ENCODE results near the gene ASB10. TPM values are rescaled to one million over a fixed set of nuclear protein-coding genes. Genes with fewer than 3 reads are reported as not detected.

The ASB10 gene
- total RNA-seq, 2 donors from 2014 or later: not detected

- DNase-seq (ENCODE audit: low spot score): peak; percentile 45
- intact Hi-C loops (cut with DNase I): loop anchor here in 1 of 2 donors (10.0 kb wide), 1 partner anchor 78 kb away; no protein-coding TSS in a partner anchor
Observed at GRCh38 chr7:151212626-151213025, 25.6 kb upstream of the ASB10 start.

GRCh38 chr7:151211155-151211772, 24.2 kb upstream of the ASB10 start:
- intact Hi-C loops (cut with DNase I): loop anchor here in 1 of 2 donors (10.0 kb wide), 1 partner anchor 76 kb away; no protein-coding TSS in a partner anchor

GRCh38 chr7:151210087-151210854, 23.2 kb upstream of the ASB10 start, which contains the start of gene H2BK1:
Gene H2BK1, minus strand, starts transcription at chr7:151210488. Its CDS starts 170 bp downstream, at chr7:151210318.
- peak; percentile 62 for DNase-seq (ENCODE audit: low spot score)
- intact Hi-C loops (cut with DNase I): loop anchor here in 1 of 2 donors (10.0 kb wide), 1 partner anchor 75 kb away; no protein-coding TSS in a partner anchor

More at GRCh38 chr7:151211155-151211772, 24.2 kb upstream of the ASB10 start:
- DNase-seq (ENCODE audit: low spot score): peak; percentile 26

GRCh38 chr7:151209588-151209987, 22.5 kb upstream of the ASB10 start:
- intact Hi-C loops (cut with DNase I): no loop called here
- DNase-seq (ENCODE audit: low spot score): no peak

- intact Hi-C loops (cut with DNase I): no loop called here
- peak; percentile 29 for DNase-seq (ENCODE audit: low spot score)
Observed at GRCh38 chr7:151208253-151208862, 21.3 kb upstream of the ASB10 start.

- intact Hi-C loops (cut with DNase I): no loop called here
- peak; percentile 60 for DNase-seq (ENCODE audit: low spot score)
Observed at GRCh38 chr7:151207804-151208203, 20.8 kb upstream of the ASB10 start.

- no peak for DNase-seq (ENCODE audit: low spot score)
- intact Hi-C loops (cut with DNase I): no loop called here
Observed at GRCh38 chr7:151207315-151207714, 20.3 kb upstream of the ASB10 start.

- intact Hi-C loops (cut with DNase I): no loop called here
- peak; percentile 13 for DNase-seq (ENCODE audit: low spot score)
Observed at GRCh38 chr7:151206914-151207313, 19.9 kb upstream of the ASB10 start.

- intact Hi-C loops (cut with DNase I): no loop called here
- peak; percentile 18 for DNase-seq (ENCODE audit: low spot score)
Observed at GRCh38 chr7:151205730-151206129, 18.7 kb upstream of the ASB10 start.

GRCh38 chr7:151204383-151205032, 17.5 kb upstream of the ASB10 start:
- no peak for DNase-seq (ENCODE audit: low spot score)
- intact Hi-C loops (cut with DNase I): no loop called here

GRCh38 chr7:151202836-151203235, 15.8 kb upstream of the ASB10 start:
- DNase-seq (ENCODE audit: low spot score): peak; percentile 73
- intact Hi-C loops (cut with DNase I): no loop called here

- intact Hi-C loops (cut with DNase I): no loop called here
- DNase-seq (ENCODE audit: low spot score): no peak
Observed at GRCh38 chr7:151201751-151202150, 14.7 kb upstream of the ASB10 start.

- intact Hi-C loops (cut with DNase I): no loop called here
- no peak for DNase-seq (ENCODE audit: low spot score)
Observed at GRCh38 chr7:151201344-151201743, 14.3 kb upstream of the ASB10 start.

GRCh38 chr7:151198945-151199848, 12.1 kb upstream of the ASB10 start:
- no peak for DNase-seq (ENCODE audit: low spot score)
- intact Hi-C loops (cut with DNase I): no loop called here

- no peak for DNase-seq (ENCODE audit: low spot score)
- intact Hi-C loops (cut with DNase I): no loop called here
Observed at GRCh38 chr7:151197932-151198331, 10.9 kb upstream of the ASB10 start.

- no peak for DNase-seq (ENCODE audit: low spot score)
- intact Hi-C loops (cut with DNase I): no loop called here
Observed at GRCh38 chr7:151195616-151196450, 8.8 kb upstream of the ASB10 start.

GRCh38 chr7:151194188-151194587, 7.1 kb upstream of the ASB10 start:
- intact Hi-C loops (cut with DNase I): no loop called here
- no peak for DNase-seq (ENCODE audit: low spot score)
